HS-5 (cell line): ENCODE results near the gene OR8I2.
"Not testable (repeated sequence)": the region's sequence is repeated elsewhere in the genome, so short reads cannot be mapped to it uniquely, and the experiment has no call there.

Source experiments
- DNase-seq: peaks from one replicate; pipeline ENCODE4 v3.0.0-alpha.2; 2012; ENCODE audit warnings: low read depth

Gene OR8I2

DNA sequence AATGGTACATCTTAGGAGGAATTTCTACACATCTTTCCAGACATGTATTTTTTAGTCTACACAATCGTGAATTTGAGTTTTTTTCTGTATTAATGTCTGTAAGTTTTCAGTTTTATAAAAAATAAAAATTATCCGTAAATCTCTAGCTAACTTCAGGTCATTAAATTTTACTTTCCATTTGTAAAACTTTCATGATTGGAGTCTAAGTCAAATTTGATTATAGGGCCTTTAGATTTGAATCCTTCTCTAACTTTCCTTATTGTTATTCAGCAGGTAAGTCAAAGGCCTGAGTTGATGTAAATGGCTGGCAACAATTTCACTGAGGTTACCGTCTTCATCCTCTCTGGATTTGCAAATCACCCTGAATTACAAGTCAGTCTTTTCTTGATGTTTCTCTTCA lies at the start of gene OR8I2:
Gene OR8I2, plus strand, starts transcription at position 301 of the 400 bp plus-strand sequence. Its CDS starts 0 bp downstream, at position 301.
- no peak for DNase-seq

DNA sequence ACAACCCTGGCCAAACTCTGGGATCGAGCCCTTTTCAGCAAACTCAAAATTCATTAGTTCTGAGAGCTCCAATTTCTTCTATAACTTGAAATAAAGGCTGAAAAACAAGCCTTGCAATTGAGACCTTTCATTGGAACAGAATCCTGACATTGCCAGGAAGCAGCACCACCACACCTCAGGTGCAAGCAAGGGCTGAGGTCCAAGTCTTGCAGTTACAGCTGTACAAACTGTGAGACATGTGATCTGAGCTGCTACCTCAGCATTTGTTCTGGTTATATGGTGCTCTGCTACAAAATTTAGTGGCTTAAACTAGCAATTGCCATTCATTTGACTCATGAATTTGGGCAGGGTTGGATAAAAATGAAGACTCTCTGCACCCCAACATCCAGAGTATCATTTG lies 47.6 kb upstream of the OR8I2 start:
- DNase-seq, result no peak

DNA sequence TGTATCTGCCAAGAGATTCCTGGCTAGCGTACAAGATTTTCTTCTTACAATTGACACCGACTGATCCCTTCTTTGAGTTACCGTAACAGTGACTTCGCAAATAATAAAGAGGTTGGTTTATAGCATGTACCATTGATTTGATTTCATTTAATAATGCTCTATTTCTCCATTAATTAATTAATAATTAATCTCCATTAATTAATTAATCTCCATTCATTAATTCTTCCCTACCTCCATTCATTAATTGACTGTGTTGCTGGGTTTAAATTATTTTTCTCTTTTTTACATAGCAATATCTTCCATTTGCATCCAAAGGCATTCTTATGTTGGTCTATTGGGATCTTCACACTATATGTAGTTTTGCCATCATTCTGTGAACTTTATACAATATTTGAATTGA lies 44.6 kb upstream of the OR8I2 start:
- DNase-seq, result no peak

DNA sequence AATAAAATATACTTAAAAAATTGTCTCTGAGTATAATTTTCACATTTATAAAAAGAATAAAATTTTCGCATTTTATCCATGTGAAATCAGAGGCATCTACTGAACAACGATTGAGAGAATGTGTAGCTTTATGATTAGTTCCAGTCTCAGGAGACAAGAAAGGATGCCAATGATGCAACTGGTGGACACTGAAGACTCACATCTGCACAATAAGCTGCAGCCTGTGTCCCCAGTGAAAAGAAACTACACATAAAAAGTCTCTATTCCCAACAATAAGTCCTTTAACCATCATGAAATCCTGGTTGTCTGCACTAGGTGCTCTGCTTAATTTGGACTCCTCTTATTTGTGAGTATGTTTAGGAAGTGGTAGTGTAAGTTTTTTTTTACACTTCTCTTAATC lies 43.6 kb upstream of the OR8I2 start:
- no peak for DNase-seq

DNA sequence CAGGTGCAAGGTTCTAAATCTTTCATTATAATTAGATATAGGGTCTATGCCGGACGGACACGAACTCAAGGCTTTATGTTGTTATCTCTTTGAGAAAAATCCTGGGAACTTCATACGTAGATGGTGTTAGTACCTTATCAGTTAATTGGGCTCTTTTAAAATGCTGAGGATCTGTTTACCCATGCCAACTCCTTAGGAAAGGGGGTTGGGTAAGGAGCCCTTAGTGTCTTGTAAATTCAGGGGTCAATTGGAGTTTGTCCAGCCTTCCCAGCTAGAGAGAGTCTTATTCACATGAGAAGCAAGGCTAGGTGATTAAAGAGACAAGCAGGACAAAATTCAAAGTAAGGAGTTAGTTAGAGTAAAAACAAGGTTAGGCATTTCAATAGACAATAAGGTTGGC lies 36.7 kb upstream of the OR8I2 start:
- not testable (repeated sequence) for DNase-seq

DNA sequence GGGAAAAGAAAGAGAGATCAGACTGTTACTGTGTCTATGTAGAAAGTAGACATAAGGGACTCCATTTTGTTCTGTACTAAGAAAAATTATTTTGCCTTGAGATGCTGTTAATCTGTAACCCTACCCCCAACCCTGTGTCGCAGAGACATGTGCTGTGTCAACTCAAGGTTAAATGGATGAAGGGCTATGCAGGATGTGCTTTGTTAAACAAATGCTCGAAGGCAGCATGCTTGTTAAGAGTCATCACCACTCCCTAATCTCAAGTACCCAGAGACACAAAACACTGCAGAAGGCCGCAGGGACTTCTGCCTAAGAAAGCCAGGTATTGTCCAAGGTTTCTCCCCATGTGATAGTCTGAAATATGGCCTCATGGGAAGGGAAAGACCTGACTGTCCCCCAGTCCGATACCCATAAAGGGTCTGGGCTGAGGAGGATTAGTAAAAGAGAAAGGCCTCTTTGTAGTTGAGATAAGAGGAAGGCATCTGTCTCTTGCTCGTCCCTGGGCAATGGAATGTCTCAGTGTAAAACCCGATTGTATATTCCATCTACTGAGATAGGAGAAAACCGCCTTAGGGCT lies 35.4 kb upstream of the OR8I2 start:
- not testable (repeated sequence) for DNase-seq

DNA sequence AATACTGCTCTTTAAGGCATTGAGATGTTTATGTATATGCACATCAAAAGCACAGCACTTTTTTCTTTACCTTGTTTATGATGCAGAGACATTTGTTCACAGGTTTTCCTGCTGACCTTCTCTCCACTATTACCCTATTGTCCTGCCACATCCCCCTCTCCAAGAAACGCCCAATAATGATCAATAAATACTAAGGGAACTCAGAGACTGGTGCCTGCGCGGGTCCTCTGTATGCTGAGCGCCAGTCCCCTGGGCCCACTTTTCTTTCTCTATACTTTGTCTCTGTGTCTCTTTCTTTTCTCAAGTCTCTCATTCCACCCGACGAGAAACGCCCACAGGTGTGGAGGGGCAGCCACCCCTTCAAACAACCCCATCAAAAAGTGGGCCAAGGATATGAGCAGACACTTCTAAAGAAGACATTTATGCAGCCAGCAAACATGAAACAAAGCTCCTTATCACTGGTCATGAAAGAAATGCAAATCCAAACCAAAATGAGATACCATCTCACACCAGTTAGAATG lies 34.8 kb upstream of the OR8I2 start:
- DNase-seq, result not testable (repeated sequence)

DNA sequence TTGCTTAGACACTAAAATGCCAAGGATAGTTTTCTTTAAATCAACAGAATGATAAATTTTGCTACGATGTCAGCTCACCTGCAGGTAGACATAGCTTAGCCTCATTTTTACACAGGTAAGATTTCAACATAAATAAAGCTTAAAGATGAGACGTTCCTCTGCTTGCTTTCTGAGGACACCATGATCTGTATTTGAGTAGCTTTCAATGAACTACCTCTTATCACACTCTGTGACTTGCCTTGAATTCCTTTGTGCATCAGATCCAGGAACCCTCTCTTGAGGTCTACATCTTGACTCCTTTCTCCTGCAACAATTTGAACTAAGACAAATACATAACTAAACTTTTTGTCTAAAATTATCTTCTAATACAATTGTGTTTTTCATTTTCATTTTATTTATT lies 26.1 kb upstream of the OR8I2 start:
- DNase-seq, result no peak

DNA sequence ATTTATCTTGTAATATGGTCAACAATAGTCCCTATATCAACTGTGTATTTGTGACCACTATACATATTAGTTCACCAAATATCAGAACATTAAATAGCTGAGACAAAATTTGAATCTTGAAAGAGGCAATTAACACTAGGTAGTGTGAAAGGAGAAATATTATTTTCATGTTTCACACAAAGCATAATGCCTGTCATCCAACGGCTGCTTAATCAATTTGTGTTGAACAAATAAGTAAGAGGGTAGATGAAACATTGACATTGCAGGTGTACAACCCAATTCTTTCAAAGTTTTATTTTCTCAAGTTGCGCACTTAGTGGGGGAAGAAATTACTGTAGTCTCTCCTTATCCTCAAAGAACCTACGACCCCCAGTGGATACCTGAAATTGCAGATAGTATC lies 3.4 kb upstream of the OR8I2 start:
- no peak for DNase-seq

DNA sequence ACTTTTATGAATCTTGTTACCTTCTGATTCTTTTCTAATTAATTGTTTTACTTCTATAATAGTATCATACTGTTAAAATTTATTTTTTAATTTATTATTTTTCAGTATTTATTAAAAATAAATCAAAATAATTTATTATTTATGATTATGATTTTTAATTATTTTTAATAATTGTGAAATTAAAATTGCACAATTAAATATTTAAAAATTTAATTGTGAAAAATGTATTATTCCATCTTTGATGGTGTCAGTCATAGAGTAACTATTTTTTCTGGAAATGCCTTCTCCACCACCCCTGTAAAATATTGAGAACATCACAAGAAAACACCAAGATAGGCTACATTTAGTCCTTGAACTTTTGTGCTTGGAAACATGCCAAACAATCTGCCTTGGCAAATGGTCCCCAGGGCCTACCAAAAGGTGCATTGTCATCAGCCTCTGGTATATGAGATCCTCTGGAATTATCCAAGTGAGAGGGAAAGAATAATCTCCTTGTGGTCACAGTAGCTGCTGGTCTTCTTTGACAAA lies 10.2 kb downstream of the OR8I2 start, which contains the start of gene OR8H2:
Gene OR8H2, plus strand, starts transcription at position 478 of the 528 bp plus-strand sequence. CDS start 1,356 bp downstream, outside the sequence.
- no peak for DNase-seq

DNA sequence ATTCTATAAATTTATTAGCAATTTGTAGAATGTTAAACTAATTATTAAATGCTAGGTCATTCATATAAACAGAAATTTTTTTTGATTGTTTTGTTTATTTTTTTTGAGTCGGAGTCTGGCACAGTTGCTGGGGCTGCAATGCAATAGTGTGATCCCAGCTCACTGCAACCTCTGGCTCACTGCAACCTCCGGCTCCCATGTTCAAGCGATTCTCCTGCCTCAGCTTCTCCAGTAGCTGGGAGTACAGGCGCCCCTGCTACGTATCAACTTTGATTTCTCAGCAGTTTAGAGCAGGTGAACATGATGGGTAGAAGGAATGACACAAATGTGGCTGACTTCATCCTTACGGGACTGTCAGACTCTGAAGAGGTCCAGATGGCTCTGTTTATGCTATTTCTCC lies 29.0 kb downstream of the OR8I2 start, which contains the start of gene OR8H3:
Gene OR8H3, plus strand, starts transcription at position 301 of the 400 bp plus-strand sequence. Its CDS starts 0 bp downstream, at position 301.
- no peak for DNase-seq

DNA sequence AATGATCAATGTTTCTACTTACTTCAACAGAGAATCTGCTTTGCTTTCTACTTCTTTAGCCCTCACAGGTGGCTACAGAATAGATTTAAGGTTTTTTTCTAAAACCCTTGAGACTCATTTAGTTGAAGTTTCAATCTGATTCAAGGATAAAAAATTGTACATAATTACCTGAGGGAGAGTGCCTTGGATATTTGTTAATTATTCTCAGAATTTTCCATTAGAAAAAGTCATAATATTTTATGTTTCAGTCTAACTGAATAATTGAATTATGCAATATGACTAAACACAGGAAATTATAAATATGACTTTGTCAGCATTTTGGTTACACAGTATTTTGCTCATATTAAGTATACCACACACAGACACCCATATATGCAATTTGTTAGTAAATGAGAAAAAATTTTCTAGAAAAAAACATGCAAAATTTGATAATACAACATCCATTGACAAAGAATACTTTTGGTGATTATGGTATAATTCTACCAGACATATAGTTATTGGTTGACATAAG lies 47.1 kb downstream of the OR8I2 start, which contains the start of gene OR8J3:
Gene OR8J3, minus strand, starts transcription at position 51 of the 511 bp plus-strand sequence. CDS start 2,483 bp downstream, outside the sequence.
- no peak for DNase-seq

DNA sequence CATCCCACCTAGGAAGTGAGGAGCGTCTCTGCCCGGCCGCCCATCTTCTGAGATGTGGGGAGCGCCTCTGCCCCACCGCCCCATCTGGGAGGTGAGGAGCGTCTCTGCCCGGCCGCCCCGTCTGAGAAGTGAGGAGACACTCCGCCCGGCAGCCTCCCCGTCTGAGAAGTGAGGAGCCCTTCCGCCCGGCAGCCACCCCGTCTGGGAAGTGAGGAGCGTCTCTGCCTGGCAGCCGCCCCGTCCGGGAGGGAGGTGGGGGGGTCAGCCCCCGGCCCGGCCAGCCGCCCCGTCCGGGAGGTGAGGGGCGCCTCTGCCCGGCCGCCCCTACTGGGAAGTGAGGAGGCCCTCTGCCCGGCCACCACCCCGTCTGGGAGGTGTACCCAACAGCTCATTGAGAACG lies 50.6 kb downstream of the OR8I2 start:
- not testable (repeated sequence) for DNase-seq
